A549 (cell line): ENCODE measurements around the gene LCN1. TPM values are rescaled to one million over a fixed set of nuclear protein-coding genes. Genes with fewer than 3 reads are reported as not detected.

Experiments
- ATAC-seq, 2 experiments: fragments of 200-7000 bp in 1 of 2; fragments of >200 bp in 1 of 2; cut with Nextera tagmentation in 1 of 2; cut with Tn5 transposase in 1 of 2; 3 replicates each; pipeline versions ENCODE4 v1.8.0 to v1.9.1; 2018 to 2020; ENCODE audit warnings: mild to moderate bottlenecking in 1 of 2, moderate library complexity in 1 of 2
- CTCF ChIA-PET: fragments of 300-600 bp; sonication (Branson Sonifier 250); formaldehyde crosslinking; extraction: SDS; loops from one replicate; lab custom pipeline; 2021; ENCODE audit warnings: antibody characterized with exemption, inconsistent platforms; lab: Yijun Ruan, JAX
- POLR2A ChIA-PET: fragments of 350-600 bp; formaldehyde crosslinking; extraction: SDS; loops from one replicate; lab custom pipeline; 2021; ENCODE audit warnings: antibody characterized with exemption, inconsistent platforms; lab: Yijun Ruan, JAX
- DNase-seq, 2 experiments: peaks; one replicate each; pipeline versions ENCODE4 v3.0.0 to v3.0.0-alpha.2; 2011 to 2016; ENCODE audit warnings: low read depth in 1 of 2, low spot score in 1 of 2
- FAIRE-seq: peaks from 2 replicates; lab custom pipeline; 2011; peaks lifted over from hg19 to GRCh38; lab: Jason Lieb, UNC
- H3K27ac ChIP-seq, 2 experiments: fragments of >200 bp; sonication (Bioruptor Twin); formaldehyde crosslinking; 3 replicates each; pipeline ENCODE4 v1.5.1; 2016 to 2017
- H3K4me1 ChIP-seq: fragments of >200 bp; sonication (Bioruptor Twin); formaldehyde crosslinking; 3 replicates; pipeline ENCODE4 v1.6.1; 2016
- H3K4me2 ChIP-seq: fragments of >200 bp; sonication (Bioruptor Twin); formaldehyde crosslinking; 3 replicates; pipeline ENCODE4 v1.6.1; 2016
- H3K4me3 ChIP-seq: fragments of >200 bp; sonication (Bioruptor Twin); formaldehyde crosslinking; 3 replicates; pipeline ENCODE4 v1.5.1; 2016
- H3K9me3 ChIP-seq: fragments of >200 bp; sonication (Bioruptor Twin); formaldehyde crosslinking; 3 replicates; pipeline ENCODE4 v1.6.1; 2016
- BCL3 ChIP-seq: fragments of >200 bp; sonication (Bioruptor Twin); formaldehyde crosslinking; IDR thresholded peaks from 3 replicates; pipeline ENCODE4 v1.6.1; 2016
- CBX8 ChIP-seq: fragments of 200-600 bp; sonication (generic); IDR thresholded peaks from 2 replicates; pipeline ENCODE4 v1.6.1; 2016
- CEBPB ChIP-seq, 2 experiments: fragments of >200 bp in 1 of 2; sonication (Bioruptor Twin) in 1 of 2; formaldehyde crosslinking in 1 of 2; IDR thresholded peaks; 2 replicates each; pipeline ENCODE4 v1.6.1; 2012 to 2016
- CHD2 ChIP-seq: fragments of 150-350 bp; IDR thresholded peaks from 2 replicates; pipeline ENCODE4 v1.6.1; 2014; ENCODE audit warnings: low read length; ENCODE audit not compliant: partially characterized antibody
- CTCF ChIP-seq: fragments of >200 bp; sonication (Bioruptor Twin); formaldehyde crosslinking; IDR thresholded peaks from 3 replicates; pipeline ENCODE4 v1.5.1; 2016
- EHMT2 ChIP-seq: fragments of 200-600 bp; sonication (generic); IDR thresholded peaks from 2 replicates; pipeline ENCODE4 v1.6.1; 2016; ENCODE audit warnings: antibody characterized with exemption, low read depth, mild to moderate bottlenecking, moderate library complexity
- ELK1 ChIP-seq: fragments of 150-350 bp; IDR thresholded peaks from 2 replicates; pipeline ENCODE4 v1.6.1; 2014; ENCODE audit warnings: low read depth, mild to moderate bottlenecking, low read length
- FOSB ChIP-seq: fragments of 250-450 bp; sonication (Bioruptor Pico); IDR thresholded peaks from 2 replicates; pipeline ENCODE4 v1.5.0; 2020; ENCODE audit warnings: mild to moderate bottlenecking, moderate library complexity
- FOSL2 ChIP-seq, 2 experiments: fragments of 450-650 bp in 1 of 2; fragments of >200 bp in 1 of 2; sonication (Bioruptor Twin) in 1 of 2; formaldehyde crosslinking; IDR thresholded peaks; 2 replicates each; pipeline versions ENCODE4 v1.5.0 to v1.6.1; 2016 to 2020; ENCODE audit warnings: mild to moderate bottlenecking in 1 of 2, moderate library complexity in 1 of 2
- HMGXB4 ChIP-seq: fragments of 250-450 bp; sonication (Bioruptor Pico); IDR thresholded peaks from 2 replicates; pipeline ENCODE4 v1.5.0; 2021; ENCODE audit warnings: mild to moderate bottlenecking, moderate library complexity, borderline replicate concordance
- JUN ChIP-seq, 2 experiments: fragments of >200 bp; sonication (Bioruptor Twin); formaldehyde crosslinking; IDR thresholded peaks; 2 replicates in 1 of 2; 3 replicates in 1 of 2; pipeline ENCODE4 v1.6.1; 2016 to 2017
- MAFK ChIP-seq: fragments of 450-650 bp; IDR thresholded peaks from 2 replicates; pipeline ENCODE4 v1.6.1; 2014; ENCODE audit not compliant: partially characterized antibody
- NFE2L2 ChIP-seq: fragments of 150-350 bp; conservative IDR thresholded peaks from 2 replicates; pipeline ENCODE4 v1.6.1; 2014; ENCODE audit warnings: low read length
- PHF8 ChIP-seq: fragments of 200-600 bp; sonication (generic); IDR thresholded peaks from 2 replicates; pipeline ENCODE4 v1.6.1; 2016; ENCODE audit warnings: low read depth, mild to moderate bottlenecking, antibody characterized with exemption, moderate library complexity, borderline replicate concordance
- RCOR1 ChIP-seq: fragments of 150-350 bp; IDR thresholded peaks from 2 replicates; pipeline ENCODE4 v1.6.1; 2014; ENCODE audit warnings: antibody characterized with exemption, low read length, low read depth
- SMC3 ChIP-seq: fragments of >200 bp; sonication (Bioruptor Twin); formaldehyde crosslinking; IDR thresholded peaks from 3 replicates; pipeline ENCODE4 v1.6.1; 2018; ENCODE audit warnings: inconsistent platforms
- TFCP2L1 ChIP-seq: fragments of 250-450 bp; sonication (Bioruptor Pico); IDR thresholded peaks from 2 replicates; pipeline ENCODE4 v1.5.0; 2021; ENCODE audit warnings: mild to moderate bottlenecking
- TP53 ChIP-seq: fragments of 250-450 bp; sonication (Bioruptor Pico); IDR thresholded peaks from 2 replicates; pipeline ENCODE4 v1.5.0; 2021; ENCODE audit warnings: mild to moderate bottlenecking, moderate library complexity
- ZFP36 ChIP-seq: fragments of 450-650 bp; IDR thresholded peaks from 2 replicates; pipeline ENCODE4 v1.6.1; 2014; ENCODE audit warnings: borderline replicate concordance; ENCODE audit not compliant: partially characterized antibody
- WGBS: methylation state at CpG from one replicate; pipeline ENCODE4 v1.1.6; 2017; ENCODE audit errors: missing lambda C conversion rate; 5-methylcytosine and 5-hydroxymethylcytosine counted together
- polyA plus RNA-seq, 4 experiments: library from polyadenylated mRNA; depleted of rRNA in 3 of 4; stranded (reverse); fragments of >200 nt; fragmentation: RNase III in 1 of 4; extraction: RNeasy Plus Mini Kit Qiagen cat#74134 plus additional on column Dnase treatment in 1 of 4; gene quantifications; 2 replicates in 3 of 4; 3 replicates in 1 of 4; pipeline ENCODE4 v1.2.3, GENCODE V29; 2011 to 2017

The LCN1 gene
- polyA plus RNA-seq, 2 of the 4 experiments (the other 2 are of a cell fraction), result not detected

- ATAC-seq (no peak), DNase-seq (no peak), FAIRE-seq (no peak)
- 0 out of 3 replicates have a peak, but pooled peaks cover 2% of the 10 kb centered on the region for H3K4me1 ChIP-seq
- CTCF ChIA-PET, result interaction anchor here (0.7 to 1.3 kb wide), 4 partner anchors 17 to 1881 kb away, joined by 3 to 4 read pairs (median 3); no protein-coding TSS in a partner anchor
- POLR2A ChIA-PET, result no interaction called here
- H3K9me3 ChIP-seq, result no peaks in the 10 kb centered on the region
- no peak overlapping the region for H3K27ac ChIP-seq
- H3K4me3 ChIP-seq, result no peak overlapping the region
- TF ChIP-seq PHF8 (no peak), ELK1 (no peak), SMC3 (no peak), BCL3 (no peak), RCOR1 (no peak), CHD2 (no peak), JUN (IDR thresholded peaks at IDR 0.05) (no peak), FOSB (no peak), EHMT2 (no peak), NFE2L2 (no peak), TP53 (CRISPR knock-in tag) (no peak), CBX8 (no peak), MAFK (no peak), FOSL2 (IDR thresholded peaks at IDR 0.05) (no peak), FOSL2 (CRISPR knock-in tag; IDR thresholded peaks at IDR 0.05) (no peak), CEBPB (IDR thresholded peaks at IDR 0.05) (no peak), HMGXB4 (CRISPR knock-in tag) (no peak), CTCF (no peak), TFCP2L1 (CRISPR knock-in tag) (no peak)
- WGBS, result 80% methylated on average over 6 of the region's 19 CpGs
- H3K4me2 ChIP-seq, result no peak overlapping the region
These were observed 31.5 kb downstream of the LCN1 start for GRCh38 chr9:135552698-135553171.

- DNase-seq (peak in 1 of 2 experiments; percentile 21), ATAC-seq (peak in 1 of 2 experiments; percentile 40; a peak in 1 of 6 replicates)
- H3K4me1 ChIP-seq, result 0 out of 3 replicates have a peak, but pooled peaks cover 2% of the 10 kb centered on the region
- WGBS, result 22% methylated on average over 4 of the region's 4 CpGs
- POLR2A ChIA-PET, result no interaction called here
- H3K27ac ChIP-seq, result no peak overlapping the region
- no peak for TF ChIP-seq ZFP36
- TF ChIP-seq, all 56 proteins: peak for 0
- H3K4me2 ChIP-seq, result 0 out of 3 replicates have a peak overlapping the region, but pooled peaks have one; percentile 3
- CTCF ChIA-PET, result no interaction called here
- no peaks in the 10 kb centered on the region for H3K9me3 ChIP-seq
- no peak overlapping the region for H3K4me3 ChIP-seq
- FAIRE-seq, result no peak
These were observed 33.5 kb downstream of the LCN1 start for GRCh38 chr9:135554718-135555117.
